H1 (cell line): ENCODE results near the gene KCTD17.

Experiments used
- BRCA1 ChIP-seq: IDR thresholded peaks from 2 replicates; pipeline ENCODE4 v1.6.1; 2012; ENCODE audit warnings: low read depth, low read length, improper control_type of control experiment
- CEBPB ChIP-seq: IDR thresholded peaks from 2 replicates; pipeline ENCODE4 v1.6.1; 2012; ENCODE audit warnings: low read depth, low read length
- CREB1 ChIP-seq: IDR thresholded peaks from 2 replicates; pipeline ENCODE4 v1.6.1; 2012; ENCODE audit warnings: inconsistent platforms
- CTCF ChIP-seq, 3 experiments: IDR thresholded peaks; 1 replicate in 2 of 3; 2 replicates in 1 of 3; pipeline versions ENCODE4 v1.5.1 to v1.6.1; 2011; ENCODE audit warnings: low read length in 3 of 3, mild to moderate bottlenecking in 3 of 3, inconsistent platforms in 2 of 3, low read depth in 1 of 3, moderate library complexity in 1 of 3; ENCODE audit not compliant: insufficient read depth in 1 of 3; ENCODE audit errors: control extremely low read depth in 1 of 3
- E2F6 ChIP-seq: IDR thresholded peaks from 2 replicates; pipeline ENCODE4 v1.6.1; 2012; ENCODE audit warnings: inconsistent platforms
- EP300 ChIP-seq, 2 experiments: IDR thresholded peaks; 1 replicate in 1 of 2; 2 replicates in 1 of 2; pipeline ENCODE4 v1.6.1; 2011 to 2012; ENCODE audit warnings: low read depth in 2 of 2, low read length in 2 of 2, mild to moderate bottlenecking in 2 of 2, borderline replicate concordance in 1 of 2, inconsistent platforms in 1 of 2, moderate library complexity in 1 of 2
- EZH2 ChIP-seq: fragments of 200-600 bp; sonication (generic); IDR thresholded peaks from 2 replicates; pipeline ENCODE4 v1.7.1; 2012; ENCODE audit warnings: low read depth, mild to moderate bottlenecking, moderate library complexity, low read length, inconsistent platforms; ENCODE audit not compliant: severe bottlenecking
- GTF2F1 ChIP-seq: IDR thresholded peaks from 2 replicates; pipeline ENCODE4 v1.6.1; 2012; ENCODE audit warnings: low read depth, low read length, improper control_type of control experiment, borderline replicate concordance
- POLR2A ChIP-seq, 2 experiments: IDR thresholded peaks; 1 replicate in 1 of 2; 2 replicates in 1 of 2; pipeline ENCODE4 v1.6.1; 2011; ENCODE audit warnings: low read depth in 2 of 2, low read length in 2 of 2, mild to moderate bottlenecking in 2 of 2; ENCODE audit errors: control extremely low read depth in 1 of 2
- POLR2AphosphoS5 ChIP-seq: IDR thresholded peaks from 2 replicates; pipeline ENCODE4 v1.6.1; 2011; ENCODE audit warnings: low read depth, low read length
- RAD21 ChIP-seq, 2 experiments: IDR thresholded peaks in 1 of 2; conservative IDR thresholded peaks in 1 of 2; 2 replicates each; pipeline ENCODE4 v1.6.1; 2011; ENCODE audit warnings: low read depth in 2 of 2, low read length in 2 of 2, improper control_type of control experiment in 1 of 2, inconsistent platforms in 1 of 2, mild to moderate bottlenecking in 1 of 2, moderate library complexity in 1 of 2
- SIRT6 ChIP-seq: IDR thresholded peaks from one replicate; pipeline ENCODE4 v1.7.1; 2012; ENCODE audit warnings: low read length, inconsistent platforms
- SIX5 ChIP-seq: IDR thresholded peaks from 2 replicates; pipeline ENCODE4 v1.6.1; 2011; ENCODE audit warnings: mild to moderate bottlenecking, low read depth, low read length
- SP1 ChIP-seq: IDR thresholded peaks from 2 replicates; pipeline ENCODE4 v1.6.1; 2011; ENCODE audit warnings: low read depth, low read length

- TF ChIP-seq BRCA1 (no peak), CEBPB (no peak), POLR2A (IDR thresholded peaks at IDR 0.05; ENCODE audit: control extremely low read depth in 1 of 2, low read depth in 2 of 2, low read length in 2 of 2) (no peak), CTCF (IDR thresholded peaks at IDR 0.05; ENCODE audit: control extremely low read depth in 1 of 3, insufficient read depth in 1 of 3, low read depth in 1 of 3, low read length in 3 of 3) (no peak), EZH2 (no peak), GTF2F1 (no peak), POLR2AphosphoS5 (no peak), SIRT6 (no peak), RAD21 (IDR thresholded peaks at IDR 0.05 in 1 of 2, conservative IDR thresholded peaks at IDR 0.05 in 1 of 2; ENCODE audit: low read depth in 2 of 2, low read length in 2 of 2) (no peak), SP1 (no peak), CREB1 (no peak), E2F6 (no peak), SIX5 (no peak), EP300 (IDR thresholded peaks at IDR 0.05; ENCODE audit: borderline replicate concordance in 1 of 2, low read depth in 2 of 2, low read length in 2 of 2) (no peak)
Measured at GRCh38 chr22:37111156-37111717, 59.7 kb downstream of the KCTD17 start.
